NCI-H82 treated with DMSO at 0.1 percent for 48 hours (cell line): Measurements from ENCODE around the gene LORICRIN.
"Not testable (repeated sequence)": the region's sequence is repeated elsewhere in the genome, so short reads cannot be mapped to it uniquely, and the experiment has no call there.

Experiments used
- DNase-seq: peaks from one replicate; lab custom pipeline; 2025; ENCODE audit not compliant: unreplicated experiment; lab: John Stamatoyannopoulos, UW

Gene LORICRIN

GRCh38 chr1:153259387-153259786, at the start of gene LORICRIN:
Gene LORICRIN, plus strand, starts transcription at chr1:153259687. Its CDS starts 1,263 bp downstream, at chr1:153260950.
- DNase-seq: no peak

- no peak for DNase-seq
Measured at GRCh38 chr1:153210206-153210605, 49.3 kb upstream of the LORICRIN start.

GRCh38 chr1:153212201-153212600, 47.3 kb upstream of the LORICRIN start:
- no peak for DNase-seq

- no peak for DNase-seq
Measured at GRCh38 chr1:153213519-153213918, 46.0 kb upstream of the LORICRIN start.

GRCh38 chr1:153217212-153217611, 42.3 kb upstream of the LORICRIN start, which contains the start of gene PRR9:
Gene PRR9, plus strand, starts transcription at chr1:153217584. Its CDS starts 561 bp downstream, at chr1:153218145.
- DNase-seq: no peak

- DNase-seq: no peak
Measured at GRCh38 chr1:153217744-153218416, 41.6 kb upstream of the LORICRIN start.

- DNase-seq: no peak
Measured at GRCh38 chr1:153220606-153221303, 38.7 kb upstream of the LORICRIN start.

GRCh38 chr1:153223040-153223891, 36.2 kb upstream of the LORICRIN start:
- DNase-seq: peak; percentile 42

GRCh38 chr1:153227810-153228209, 31.7 kb upstream of the LORICRIN start:
- DNase-seq: no peak

GRCh38 chr1:153228491-153228890, 31.0 kb upstream of the LORICRIN start:
- DNase-seq: no peak

- not testable (repeated sequence) for DNase-seq
Measured at GRCh38 chr1:153229076-153229829, 30.2 kb upstream of the LORICRIN start.

GRCh38 chr1:153231363-153231762, 28.1 kb upstream of the LORICRIN start:
- no peak for DNase-seq

- no peak for DNase-seq
Measured at GRCh38 chr1:153231785-153232184, 27.7 kb upstream of the LORICRIN start.

GRCh38 chr1:153232553-153232952, 26.9 kb upstream of the LORICRIN start:
- no peak for DNase-seq

- DNase-seq: no peak
Measured at GRCh38 chr1:153233448-153233847, 26.0 kb upstream of the LORICRIN start.

- no peak for DNase-seq
Measured at GRCh38 chr1:153238527-153238926, 21.0 kb upstream of the LORICRIN start.

GRCh38 chr1:153242160-153242559, 17.3 kb upstream of the LORICRIN start:
- DNase-seq: no peak

- DNase-seq: no peak
Measured at GRCh38 chr1:153245466-153245865, 14.0 kb upstream of the LORICRIN start.

- no peak for DNase-seq
Measured at GRCh38 chr1:153246018-153246417, 13.5 kb upstream of the LORICRIN start.

- DNase-seq: no peak
Measured at GRCh38 chr1:153246825-153247224, 12.7 kb upstream of the LORICRIN start.
